Measurements from ENCODE around the gene GAMT.

- TF ChIP-seq CTCF (IDR thresholded peaks at IDR 0.05) (no peak), POLR2A (IDR thresholded peaks at IDR 0.05) (no peak)
Observed at GRCh38 chr19:1382250-1382649, 19.1 kb downstream of the GAMT start.
